ENCODE measurements around the gene INTS2. TPM values are rescaled to one million over a fixed set of nuclear protein-coding genes. Genes with fewer than 3 reads are reported as not detected.

The INTS2 gene
- total RNA-seq, 2 donors from 2014 or later: 22.3 to 28.2 TPM

GRCh38 chr17:61875804-61876203 lies 52.0 kb downstream of the INTS2 start:
- no peak for DNase-seq
- TF ChIP-seq CTCF (conservative IDR thresholded peaks at IDR 0.05): no peak
- WGBS, 2 experiments (ENCODE audit: insufficient coverage in 1 of 2, insufficient read length in 1 of 2): 84 to 88% methylated on average over 2 to 3 of the region's 3 CpGs
- H3K27me3 ChIP-seq (ENCODE audit: control insufficient read depth, insufficient read depth, low read length, poor library complexity, severe bottlenecking): no peaks in the 10 kb centered on the region
- Mint-ChIP-seq H3K9me3 (no peaks in the 10 kb centered on the region), H3K4me1 (peaks cover 3% of the 10 kb centered on the region), H3K36me3 (ENCODE audit: low read depth) (peaks cover 48% of the 10 kb centered on the region), H3K4me3 (no peak overlapping the region), H3K27me3 (ENCODE audit: insufficient read depth) (no peaks in the 10 kb centered on the region), H3K27ac (no peak overlapping the region)
- H3K36me3 ChIP-seq (ENCODE audit: control insufficient read depth, insufficient read depth, low read length): peaks cover 49% of the 10 kb centered on the region
- H3K9ac ChIP-seq (ENCODE audit: extremely low read depth, low read length, poor library complexity, severe bottlenecking): no peak overlapping the region
- H3K9me3 ChIP-seq (ENCODE audit: control insufficient read depth, low read length): no peaks in the 10 kb centered on the region
- no peaks in the 10 kb centered on the region for H3K4me1 ChIP-seq (ENCODE audit: control insufficient read depth, insufficient read depth, low read length)
- H3K4me3 ChIP-seq (ENCODE audit: low read length): no peak overlapping the region
- no peak overlapping the region for H3K27ac ChIP-seq (ENCODE audit: low read depth, low read length)

GRCh38 chr17:61875285-61875684 lies 52.5 kb downstream of the INTS2 start:
- WGBS, 2 experiments (ENCODE audit: insufficient coverage in 1 of 2, insufficient read length in 1 of 2): 80% methylated on average over 1 of the region's 1 CpG; no CpG with 5 or more reads in 1 of the 2 experiments
- no peak overlapping the region for H3K4me3 Mint-ChIP-seq
- H3K36me3 Mint-ChIP-seq (ENCODE audit: low read depth): peaks cover 45% of the 10 kb centered on the region
- H3K9me3 Mint-ChIP-seq: no peaks in the 10 kb centered on the region
- Histone ChIP-seq H3K4me1 (ENCODE audit: control insufficient read depth, insufficient read depth, low read length) (no peaks in the 10 kb centered on the region), H3K27ac (ENCODE audit: low read depth, low read length) (no peak overlapping the region), H3K27me3 (ENCODE audit: control insufficient read depth, insufficient read depth, low read length, poor library complexity, severe bottlenecking) (no peaks in the 10 kb centered on the region), H3K36me3 (ENCODE audit: control insufficient read depth, insufficient read depth, low read length) (peaks cover 44% of the 10 kb centered on the region), H3K9ac (ENCODE audit: extremely low read depth, low read length, poor library complexity, severe bottlenecking) (no peak overlapping the region), H3K9me3 (ENCODE audit: control insufficient read depth, low read length) (no peaks in the 10 kb centered on the region), H3K4me3 (ENCODE audit: low read length) (no peak overlapping the region)
- no peak for DNase-seq
- TF ChIP-seq CTCF (conservative IDR thresholded peaks at IDR 0.05): no peak
- peaks cover 3% of the 10 kb centered on the region for H3K4me1 Mint-ChIP-seq
- no peak overlapping the region for H3K27ac Mint-ChIP-seq
- no peaks in the 10 kb centered on the region for H3K27me3 Mint-ChIP-seq (ENCODE audit: insufficient read depth)

- H3K9me3 ChIP-seq (ENCODE audit: control insufficient read depth, low read length): no peaks in the 10 kb centered on the region
- Mint-ChIP-seq H3K9me3 (no peaks in the 10 kb centered on the region), H3K27ac (no peak overlapping the region), H3K4me3 (no peak overlapping the region), H3K27me3 (ENCODE audit: insufficient read depth) (no peaks in the 10 kb centered on the region), H3K36me3 (ENCODE audit: low read depth) (peaks cover 42% of the 10 kb centered on the region), H3K4me1 (peaks cover 3% of the 10 kb centered on the region)
- peaks cover 42% of the 10 kb centered on the region for H3K36me3 ChIP-seq (ENCODE audit: control insufficient read depth, insufficient read depth, low read length)
- no peak for DNase-seq
- no peak overlapping the region for H3K27ac ChIP-seq (ENCODE audit: low read depth, low read length)
- H3K4me3 ChIP-seq (ENCODE audit: low read length): no peak overlapping the region
- TF ChIP-seq CTCF (conservative IDR thresholded peaks at IDR 0.05): no peak
- WGBS, 2 experiments (ENCODE audit: insufficient coverage in 1 of 2, insufficient read length in 1 of 2): 78 to 90% methylated on average over 1 to 2 of the region's 2 CpGs
- no peaks in the 10 kb centered on the region for H3K4me1 ChIP-seq (ENCODE audit: control insufficient read depth, insufficient read depth, low read length)
- no peak overlapping the region for H3K9ac ChIP-seq (ENCODE audit: extremely low read depth, low read length, poor library complexity, severe bottlenecking)
- H3K27me3 ChIP-seq (ENCODE audit: control insufficient read depth, insufficient read depth, low read length, poor library complexity, severe bottlenecking): no peaks in the 10 kb centered on the region
These were observed 53.7 kb downstream of the INTS2 start for GRCh38 chr17:61874075-61874474.
